ENCODE data around the gene S100Z. TPM values are rescaled to one million over a fixed set of nuclear protein-coding genes. Genes with fewer than 3 reads are reported as not detected.

S100Z gene
- total and polyA plus RNA-seq, 10 of the 15 experiments (the other 5 are each of a cell fraction or from before 2014, with no cell fraction given), result 0.12 to 0.51 (median 0.30) TPM; not detected in 2

- no peaks in the 10 kb centered on the region for H4K20me1 ChIP-seq (ENCODE audit: control insufficient read depth, insufficient read depth)
- TF ChIP-seq LARP7 (IDR thresholded peaks at IDR 0.05), result no peak
- no peak for TF ChIP-seq MEF2B (IDR thresholded peaks at IDR 0.05; ENCODE audit: partially characterized antibody, poor library complexity, severe bottlenecking)
- TF ChIP-seq MTA3 (IDR thresholded peaks at IDR 0.05; ENCODE audit: borderline replicate concordance, low read length), result no peak
- H3K4me3 ChIP-seq, result no peak overlapping the region
- no peak overlapping the region for H3K27ac ChIP-seq (ENCODE audit: control insufficient read depth, insufficient read depth)
- H3K27me3 ChIP-seq (replicated peaks in 1 of 2; ENCODE audit: control insufficient read depth in 2 of 2, insufficient read depth in 2 of 2, low read length in 1 of 2), result no peaks in the 10 kb centered on the region; a peak in 1 of 4 replicates
- no peaks in the 10 kb centered on the region for H3K9me3 ChIP-seq (replicated peaks; ENCODE audit: control insufficient read depth, insufficient read depth, low read length)
- ChIA-PET RAD21 (ENCODE audit: unreplicated experiment) (no interaction called here), POLR2A (no interaction called here), CTCF (interaction anchor here (0.6 kb wide), 2 partner anchors 24 to 682 kb away, joined by 3 read pairs; no protein-coding TSS in a partner anchor), SMC1A (ENCODE audit: uncharacterized antibody, unreplicated experiment) (no interaction called here)
- H3K9ac ChIP-seq (ENCODE audit: control insufficient read depth, insufficient read depth, low read length), result no peak overlapping the region
- H3K79me2 ChIP-seq (ENCODE audit: control insufficient read depth, insufficient read depth, low read length), result no peaks in the 10 kb centered on the region
- FAIRE-seq (no peak), ATAC-seq (no peak), DNase-seq (ENCODE audit: low read depth, low spot score) (no peak)
- no TSS peak for BruUV-seq (replicated peaks)
- no peaks in the 10 kb centered on the region for H3K36me3 ChIP-seq (ENCODE audit: control insufficient read depth in 2 of 2, insufficient read depth in 2 of 2, low read length in 1 of 2)
- H2AFZ ChIP-seq (ENCODE audit: control insufficient read depth, low read depth, low read length), result no peak overlapping the region
- no peak overlapping the region for H3K4me2 ChIP-seq (ENCODE audit: control insufficient read depth, insufficient read depth)
- no peaks in the 10 kb centered on the region for H3K4me1 ChIP-seq (ENCODE audit: control insufficient read depth, insufficient read depth, low read length)
- in situ Hi-C loops (cut with MboI) (no loop called here), intact Hi-C loops (cut with micrococcal nuclease; ENCODE audit: unreplicated experiment) (no loop called here)
- 43% methylated on average over 4 of the region's 4 CpGs for WGBS (ENCODE audit: insufficient coverage, insufficient replicate concordance, low lambda C conversion rate, missing lambda C conversion rate)
These were observed 13.2 kb upstream of the S100Z start for GRCh38 chr5:76836585-76836984.

- BruUV-seq (replicated peaks), result no TSS peak
- Histone ChIP-seq H3K79me2 (ENCODE audit: control insufficient read depth, insufficient read depth, low read length) (no peaks in the 10 kb centered on the region), H3K9ac (ENCODE audit: control insufficient read depth, insufficient read depth, low read length) (no peak overlapping the region), H3K27me3 (replicated peaks in 1 of 2; ENCODE audit: control insufficient read depth in 2 of 2, insufficient read depth in 2 of 2, low read length in 1 of 2) (no peaks in the 10 kb centered on the region; a peak in 1 of 4 replicates), H3K9me3 (replicated peaks; ENCODE audit: control insufficient read depth, insufficient read depth, low read length) (no peaks in the 10 kb centered on the region), H3K36me3 (ENCODE audit: control insufficient read depth in 2 of 2, insufficient read depth in 2 of 2, low read length in 1 of 2) (no peaks in the 10 kb centered on the region), H3K4me1 (ENCODE audit: control insufficient read depth, insufficient read depth, low read length) (no peaks in the 10 kb centered on the region), H3K4me3 (no peak overlapping the region), H3K4me2 (ENCODE audit: control insufficient read depth, insufficient read depth) (no peak overlapping the region), H2AFZ (ENCODE audit: control insufficient read depth, low read depth, low read length) (no peak overlapping the region), H3K27ac (ENCODE audit: control insufficient read depth, insufficient read depth) (no peak overlapping the region), H4K20me1 (ENCODE audit: control insufficient read depth, insufficient read depth) (no peaks in the 10 kb centered on the region)
- POLR2A ChIA-PET, result interaction anchor here (0.6 kb wide), 1 partner anchor 597 kb away, joined by 3 read pairs; no protein-coding TSS in a partner anchor
- FAIRE-seq, result no peak
- RAD21 ChIA-PET (ENCODE audit: unreplicated experiment), result no interaction called here
- intact Hi-C loops (cut with micrococcal nuclease; ENCODE audit: unreplicated experiment) (no loop called here), in situ Hi-C loops (cut with MboI) (no loop called here)
- SMC1A ChIA-PET (ENCODE audit: uncharacterized antibody, unreplicated experiment), result interaction anchor here (0.9 kb wide), 1 partner anchor 11 kb away, joined by 3 read pairs; no protein-coding TSS in a partner anchor
- 44% methylated on average over 7 of the region's 7 CpGs for WGBS (ENCODE audit: insufficient coverage, insufficient replicate concordance, low lambda C conversion rate, missing lambda C conversion rate)
- no peak for DNase-seq (ENCODE audit: low read depth, low spot score)
- ATAC-seq, result no peak
- CTCF ChIA-PET, result interaction anchor here (0.9 to 1.1 kb wide), 2 partner anchors 13 to 198 kb away, joined by 3 to 4 read pairs; no protein-coding TSS in a partner anchor
- TF ChIP-seq WRNIP1 (IDR thresholded peaks at IDR 0.05; ENCODE audit: borderline replicate concordance, low read depth, low read length) (no peak), ATF3 (IDR thresholded peaks at IDR 0.05; ENCODE audit: borderline replicate concordance, extremely low read depth, low read depth, low read length) (no peak), ZSCAN29 (IDR thresholded peaks at IDR 0.05) (no peak), SREBF1 (IDR thresholded peaks at IDR 0.05; ENCODE audit: low read length) (no peak), JUNB (IDR thresholded peaks at IDR 0.05) (no peak), CBX5 (IDR thresholded peaks at IDR 0.05; ENCODE audit: low read depth) (no peak), SUZ12 (IDR thresholded peaks at IDR 0.05; ENCODE audit: unreplicated experiment) (no peak), BCL11A (IDR thresholded peaks at IDR 0.05; ENCODE audit: low read depth, low read length) (no peak), SMAD5 (IDR thresholded peaks at IDR 0.05; ENCODE audit: low read depth) (no peak), POU2F2 (IDR thresholded peaks at IDR 0.05; ENCODE audit: borderline replicate concordance, low read depth, low read length) (no peak), RB1 (IDR thresholded peaks at IDR 0.05; ENCODE audit: borderline replicate concordance) (no peak), PBX3 (IDR thresholded peaks at IDR 0.05; ENCODE audit: insufficient replicate concordance, low read depth, low read length) (no peak), PML (IDR thresholded peaks at IDR 0.05; ENCODE audit: low read length) (no peak), HCFC1 (IDR thresholded peaks at IDR 0.05; ENCODE audit: low read length) (no peak), RAD21 (IDR thresholded peaks at IDR 0.05; ENCODE audit: insufficient read depth, low read depth, low read length) (no peak)
These were observed 11.1 kb upstream of the S100Z start for GRCh38 chr5:76838481-76839261.
